ENCODE results near the gene OXCT2.

DNA sequence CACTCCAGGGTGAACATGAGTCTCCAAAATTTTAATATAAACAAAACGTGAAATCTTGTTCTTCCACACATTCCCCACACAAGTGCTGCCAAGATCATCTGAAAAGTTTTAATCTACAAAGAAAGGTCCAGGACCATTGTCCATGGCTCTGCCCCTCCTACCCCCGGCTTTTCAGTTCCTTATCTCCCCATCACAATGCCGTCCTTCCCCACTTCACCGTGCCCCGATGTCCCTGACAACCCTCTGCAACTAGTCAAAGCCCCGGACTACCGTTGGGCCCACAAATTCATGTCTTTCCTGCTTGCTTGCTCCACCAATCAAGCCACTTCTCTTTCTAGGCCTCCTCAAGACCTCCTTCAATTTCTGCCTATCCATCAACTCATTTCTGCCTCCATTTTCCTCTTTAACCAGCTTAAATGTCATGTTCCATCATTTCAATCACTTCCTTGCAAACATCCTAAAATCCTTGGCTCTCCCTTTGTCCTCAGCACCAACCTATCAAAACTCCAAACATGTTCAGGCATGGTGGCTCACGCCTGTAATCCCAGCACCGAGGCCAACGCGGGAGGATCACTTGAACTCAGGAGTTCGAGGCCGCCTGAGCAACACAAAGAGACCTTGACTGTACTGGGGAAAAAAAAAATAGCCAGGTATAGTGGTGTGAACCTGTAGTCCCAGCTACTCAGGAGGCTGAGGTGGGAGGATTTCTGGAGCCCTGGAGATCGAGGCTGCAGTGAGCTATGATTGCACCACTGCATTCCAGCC is 31.5 kb upstream of the OXCT2 start:
- TF ChIP-seq CTCF (IDR thresholded peaks at IDR 0.05) (no peak), POLR2A (IDR thresholded peaks at IDR 0.05) (no peak)

Measured in suprapubic skin (tissue), 3 donors.